Tibial nerve (tissue), 4 donors: Measurements from ENCODE around the gene TTLL13. TPM values are rescaled to one million over a fixed set of nuclear protein-coding genes. Genes with fewer than 3 reads are reported as not detected.
A peak's percentile ranks its signal among the peaks of the same experiment; 100 is the strongest.

Experiments
- DNase-seq, 2 donors: peaks; one replicate each; pipeline ENCODE4 v3.0.0-alpha.2; 2019; ENCODE audit warnings: low spot score in 2 of 2
- H3K27ac ChIP-seq, 4 donors: fragments of 200-600 bp; sonication (generic) in 3 of 4; one replicate each; pipeline ENCODE4 v1.5.1; 2017 to 2019; ENCODE audit warnings: mild to moderate bottlenecking in 1 of 4
- H3K27me3 ChIP-seq, 2 donors: fragments of 200-600 bp; sonication (generic) in 1 of 2; one replicate each; pipeline versions ENCODE4 v1.5.1 to v1.6.0; 2017 to 2019
- H3K36me3 ChIP-seq, 3 donors: fragments of 200-600 bp; sonication (generic); one replicate each; pipeline ENCODE4 v1.5.1; 2018 to 2019
- H3K4me1 ChIP-seq, 4 donors: fragments of 200-600 bp; sonication (generic) in 3 of 4; one replicate each; pipeline ENCODE4 v1.5.1; 2017 to 2019
- H3K4me3 ChIP-seq, 4 donors: fragments of 200-600 bp; sonication (generic) in 3 of 4; one replicate each; pipeline ENCODE4 v1.5.1; 2017 to 2019; ENCODE audit warnings: mild to moderate bottlenecking in 1 of 4, moderate library complexity in 1 of 4
- H3K9me3 ChIP-seq, 4 donors: fragments of 200-600 bp; sonication (generic) in 3 of 4; one replicate each; pipeline ENCODE4 v1.5.1; 2017 to 2019
- CTCF ChIP-seq, 5 experiments: fragments of 200-600 bp in 3 of 5; fragments of 450-650 bp in 2 of 5; sonication (generic) in 3 of 5; IDR thresholded peaks; one replicate each; pipeline ENCODE4 v1.5.1; 2016 to 2019; ENCODE audit warnings: antibody characterized with exemption in 5 of 5, mild to moderate bottlenecking in 3 of 5, moderate library complexity in 2 of 5
- EP300 ChIP-seq, 2 donors: sonication (generic); formaldehyde crosslinking; IDR thresholded peaks; one replicate each; pipeline ENCODE4 v1.6.1; 2017; ENCODE audit warnings: antibody characterized with exemption in 2 of 2, mild to moderate bottlenecking in 1 of 2
- POLR2A ChIP-seq, 2 donors: fragments of 450-650 bp; IDR thresholded peaks; one replicate each; pipeline ENCODE4 v1.6.1; 2017; ENCODE audit warnings: antibody characterized with exemption in 2 of 2, mild to moderate bottlenecking in 2 of 2, moderate library complexity in 2 of 2
- WGBS, 2 donors: methylation state at CpG; one replicate each; pipeline ENCODE4 v1.1.5; 2018; 5-methylcytosine and 5-hydroxymethylcytosine counted together
- total RNA-seq, 4 donors: library from RNA; depleted of rRNA; stranded (reverse); fragments of >200 nt; gene quantifications; one replicate each; pipeline ENCODE4 v1.1.0, GENCODE V29; 2016

TTLL13 gene
- total RNA-seq, 4 donors from 2014 or later, result 0.60 TPM; not detected in 3

GRCh38 chr15:90217671-90218394 lies 31.5 kb upstream of the TTLL13 start:
- 90 to 92% methylated on average over 9 of the region's 9 CpGs for whole genome bisulfite sequencing, 2 donors
- TF ChIP-seq EP300 (IDR thresholded peaks at IDR 0.05) (no peak), CTCF (IDR thresholded peaks at IDR 0.05) (no peak), POLR2A (IDR thresholded peaks at IDR 0.05) (no peak)
- no peaks in the 10 kb centered on the region for H3K27me3 ChIP-seq
- H3K36me3 ChIP-seq, result peaks cover 0 to 42% (median 9%) of the 10 kb centered on the region in 3 donors
- no peak overlapping the region for H3K27ac ChIP-seq
- no peaks in the 10 kb centered on the region for H3K9me3 ChIP-seq
- no peak overlapping the region for H3K4me3 ChIP-seq
- DNase-seq, result no peak
- peaks cover 0 to 36% (median 27%) of the 10 kb centered on the region in 4 donors for H3K4me1 ChIP-seq

- Histone ChIP-seq H3K4me3 (no peak overlapping the region), H3K27me3 (no peaks in the 10 kb centered on the region), H3K4me1 (peaks cover 0 to 29% (median 22%) of the 10 kb centered on the region in 4 donors), H3K27ac (peak overlapping the region; percentile 34 to 75 (median 45)), H3K9me3 (no peaks in the 10 kb centered on the region), H3K36me3 (peaks cover 0 to 59% (median 24%) of the 10 kb centered on the region in 3 donors)
- DNase-seq, result no peak
- peak; percentile 52 to 64 (median 60) for TF ChIP-seq CTCF (IDR thresholded peaks at IDR 0.05)
- TF ChIP-seq POLR2A (IDR thresholded peaks at IDR 0.05), result no peak
- WGBS, 2 donors, result 48 to 59% methylated on average over 13 to 17 of the region's 17 CpGs
These were observed 29.8 kb upstream of the TTLL13 start for GRCh38 chr15:90219421-90220141.

- Histone ChIP-seq H3K4me1 (peaks cover 0 to 29% (median 22%) of the 10 kb centered on the region in 4 donors), H3K27me3 (no peaks in the 10 kb centered on the region), H3K9me3 (no peaks in the 10 kb centered on the region), H3K4me3 (no peak overlapping the region), H3K27ac (peak overlapping the region; percentile 64 to 87 (median 72)), H3K36me3 (peaks cover 2 to 77% (median 40%) of the 10 kb centered on the region in 3 donors)
- whole genome bisulfite sequencing, 2 donors, result 22 to 30% methylated on average over 14 of the region's 14 CpGs
- TF ChIP-seq CTCF (IDR thresholded peaks at IDR 0.05) (peak; percentile 71 to 87 (median 80)), EP300 (IDR thresholded peaks at IDR 0.05) (peak in 1 of 2 donors; percentile 75), POLR2A (IDR thresholded peaks at IDR 0.05) (no peak)
- DNase-seq, result peak; percentile 63 to 69
These were observed 28.0 kb upstream of the TTLL13 start for GRCh38 chr15:90221246-90221900.

GRCh38 chr15:90222547-90222946 lies 26.8 kb upstream of the TTLL13 start:
- peaks cover 2 to 83% (median 39%) of the 10 kb centered on the region in 3 donors for H3K36me3 ChIP-seq
- H3K9me3 ChIP-seq, result no peaks in the 10 kb centered on the region

More at GRCh38 chr15:90222547-90222946, 26.8 kb upstream of the TTLL13 start:
- 42 to 54% methylated on average over 2 of the region's 2 CpGs for WGBS, 2 donors
- H3K4me1 ChIP-seq, result peaks cover 0 to 29% (median 22%) of the 10 kb centered on the region in 4 donors
- DNase-seq, result no peak
- H3K4me3 ChIP-seq, result no peak overlapping the region
- no peak overlapping the region for H3K27ac ChIP-seq
- TF ChIP-seq EP300 (IDR thresholded peaks at IDR 0.05) (no peak), POLR2A (IDR thresholded peaks at IDR 0.05) (no peak), CTCF (IDR thresholded peaks at IDR 0.05) (no peak)
- H3K27me3 ChIP-seq, result no peaks in the 10 kb centered on the region
